ENCODE measurements around the gene MAP3K12. TPM values are rescaled to one million over a fixed set of nuclear protein-coding genes. Genes with fewer than 3 reads are reported as not detected.

The MAP3K12 gene
- polyA plus RNA-seq, 3 donors, result 1.7 to 31.4 (median 2.0) TPM

- Mint-ChIP-seq H3K36me3 (peaks cover 51 to 74% of the 10 kb centered on the region in 2 donors), H3K4me3 (no peak overlapping the region), H3K4me1 (peaks cover 16% of the 10 kb centered on the region), H3K27ac (peak overlapping the region in 1 of 7 donors; percentile 45), H3K27me3 (ENCODE audit: low read depth in 3 of 3) (peaks cover 0 to 4% (median 0%) of the 10 kb centered on the region in 3 donors), H3K9me3 (no peaks in the 10 kb centered on the region)
- H3K27me3 ChIP-seq (ENCODE audit: control insufficient read depth in 2 of 2, insufficient read depth in 2 of 2, low read length in 2 of 2), result no peaks in the 10 kb centered on the region
- 89% methylated on average over 3 of the region's 4 CpGs for WGBS (ENCODE audit: insufficient coverage)
- no peaks in the 10 kb centered on the region for H4K20me1 ChIP-seq (ENCODE audit: insufficient read depth, low read length)
- intact Hi-C loops (cut with micrococcal nuclease), result loop anchor here in 1 of 2 donors (10.0 kb wide), 1 partner anchor 293 kb away; no protein-coding TSS in a partner anchor
- H3K9me3 ChIP-seq (replicated peaks in 1 of 2; ENCODE audit: control insufficient read depth in 1 of 2, insufficient read depth in 1 of 2, low read length in 2 of 2), result no peaks in the 10 kb centered on the region
- H3K27ac ChIP-seq (ENCODE audit: low read depth in 1 of 2, low read length in 2 of 2), result no peak overlapping the region
- H2AFZ ChIP-seq (ENCODE audit: insufficient read depth, low read depth, low read length, poor library complexity, severe bottlenecking), result no peak overlapping the region
- H3K9ac ChIP-seq (ENCODE audit: insufficient read depth, low read length, poor library complexity, severe bottlenecking), result no peak overlapping the region
- H3K36me3 ChIP-seq (replicated peaks in 1 of 2; ENCODE audit: control insufficient read depth in 1 of 2, insufficient read depth in 2 of 2, low read length in 2 of 2), result peaks cover 55 to 73% of the 10 kb centered on the region in 2 donors
- no peak for DNase-seq
- peaks cover 4 to 7% of the 10 kb centered on the region in 2 donors for H3K4me1 ChIP-seq (ENCODE audit: control insufficient read depth in 1 of 2, insufficient read depth in 2 of 2, low read length in 2 of 2)
- H3K79me2 ChIP-seq (ENCODE audit: insufficient read depth, low read length), result peaks cover 6% of the 10 kb centered on the region
- no peak overlapping the region for H3K4me2 ChIP-seq (replicated peaks; ENCODE audit: extremely low read depth, low read length, poor library complexity, severe bottlenecking)
- H3K4me3 ChIP-seq (replicated peaks in 1 of 3; ENCODE audit: low read depth in 2 of 3, low read length in 3 of 3), result no peak overlapping the region
- TF ChIP-seq CTCF (IDR thresholded peaks at IDR 0.05), result no peak
Observed at GRCh38 chr12:53507603-53507885, 8.3 kb upstream of the MAP3K12 start.

GRCh38 chr12:53506881-53507602 is 7.8 kb upstream of the MAP3K12 start, which contains the start of gene NPFF:
TSS of gene NPFF (minus strand) at chr12:53507484. CDS start at chr12:53507474, 10 bp downstream.
- Histone ChIP-seq H3K27me3 (ENCODE audit: control insufficient read depth in 2 of 2, insufficient read depth in 2 of 2, low read length in 2 of 2) (no peaks in the 10 kb centered on the region), H3K27ac (ENCODE audit: low read depth in 1 of 2, low read length in 2 of 2) (no peak within 1 kb of the TSS), H3K36me3 (replicated peaks in 1 of 2; ENCODE audit: control insufficient read depth in 1 of 2, insufficient read depth in 2 of 2, low read length in 2 of 2) (peaks cover 50 to 68% of the 10 kb centered on the region in 2 donors), H2AFZ (ENCODE audit: insufficient read depth, low read depth, low read length, poor library complexity, severe bottlenecking) (no peak within 1 kb of the TSS), H3K9ac (ENCODE audit: insufficient read depth, low read length, poor library complexity, severe bottlenecking) (no peak within 1 kb of the TSS), H3K79me2 (ENCODE audit: insufficient read depth, low read length) (peaks cover 11% of the 10 kb centered on the region), H3K4me1 (ENCODE audit: control insufficient read depth in 1 of 2, insufficient read depth in 2 of 2, low read length in 2 of 2) (peaks cover 6 to 10% of the 10 kb centered on the region in 2 donors), H3K9me3 (replicated peaks in 1 of 2; ENCODE audit: control insufficient read depth in 1 of 2, insufficient read depth in 1 of 2, low read length in 2 of 2) (no peaks in the 10 kb centered on the region), H3K4me2 (replicated peaks; ENCODE audit: extremely low read depth, low read length, poor library complexity, severe bottlenecking) (no peak within 1 kb of the TSS), H3K4me3 (replicated peaks in 1 of 3; ENCODE audit: low read depth in 2 of 3, low read length in 3 of 3) (no peak within 1 kb of the TSS), H4K20me1 (ENCODE audit: insufficient read depth, low read length) (no peaks in the 10 kb centered on the region)
- peaks cover 0 to 4% (median 0%) of the 10 kb centered on the region in 3 donors for H3K27me3 Mint-ChIP-seq (ENCODE audit: low read depth in 3 of 3)
- WGBS (ENCODE audit: insufficient coverage), result 96% methylated on average over 5 of the region's 9 CpGs
- no peaks in the 10 kb centered on the region for H3K9me3 Mint-ChIP-seq
- peak within 1 kb of the TSS in 4 of 7 donors; percentile 42 to 75 (median 57) for H3K27ac Mint-ChIP-seq
- peaks cover 46 to 69% of the 10 kb centered on the region in 2 donors for H3K36me3 Mint-ChIP-seq
- intact Hi-C loops (cut with micrococcal nuclease), result loop anchor here in 1 of 2 donors (10.0 kb wide), 1 partner anchor 292 kb away; no protein-coding TSS in a partner anchor
- TF ChIP-seq CTCF (IDR thresholded peaks at IDR 0.05), result no peak
- no peak for DNase-seq
- H3K4me3 Mint-ChIP-seq, result no peak within 1 kb of the TSS
- peaks cover 18% of the 10 kb centered on the region for H3K4me1 Mint-ChIP-seq
